Measurements from ENCODE around the gene PCSK6. TPM values are rescaled to one million over a fixed set of nuclear protein-coding genes. Genes with fewer than 3 reads are reported as not detected.

The PCSK6 gene
- total RNA-seq, 1 experiment from 2014 or later = 2.9 TPM

GRCh38 chr15:101481917-101482525, 7.5 kb downstream of the PCSK6 start:
- peaks cover 11% of the 10 kb centered on the region for H3K4me1 Mint-ChIP-seq

GRCh38 chr15:101481381-101481705, 8.2 kb downstream of the PCSK6 start:
- ChIA-PET POLR2A (no interaction called here), CTCF (no interaction called here)
- peaks cover 3% of the 10 kb centered on the region for H3K27me3 Mint-ChIP-seq (ENCODE audit: low read depth)
- H3K4me3 Mint-ChIP-seq = no peak overlapping the region
- H3K4me1 Mint-ChIP-seq = peaks cover 11% of the 10 kb centered on the region
- ATAC-seq (peak; percentile 32; the same call in 1 of the 2 replicates), DNase-seq (ENCODE audit: low spot score) (no peak)
- no peaks in the 10 kb centered on the region for H3K36me3 Mint-ChIP-seq
- TF ChIP-seq JUN (CRISPR knock-in tag; IDR thresholded peaks at IDR 0.05) (no peak), TEAD4 (CRISPR knock-in tag; IDR thresholded peaks at IDR 0.05) (no peak), IRF1 (CRISPR knock-in tag; IDR thresholded peaks at IDR 0.05) (no peak), E2F4 (CRISPR knock-in tag; IDR thresholded peaks at IDR 0.05; ENCODE audit: borderline replicate concordance, low read depth) (no peak)
- no peaks in the 10 kb centered on the region for H3K9me3 Mint-ChIP-seq
- peak overlapping the region; percentile 24; the same call in 1 of the 2 replicates for H3K27ac Mint-ChIP-seq

More at GRCh38 chr15:101481917-101482525, 7.5 kb downstream of the PCSK6 start:
- peaks cover 10% of the 10 kb centered on the region for H3K27me3 Mint-ChIP-seq (ENCODE audit: low read depth)
- H3K36me3 Mint-ChIP-seq = no peaks in the 10 kb centered on the region
- ChIA-PET POLR2A (no interaction called here), CTCF (no interaction called here)
- no peaks in the 10 kb centered on the region for H3K9me3 Mint-ChIP-seq
- DNase-seq (ENCODE audit: low spot score) = no peak
- no peak overlapping the region for H3K27ac Mint-ChIP-seq
- TF ChIP-seq RORB (CRISPR knock-in tag; IDR thresholded peaks at IDR 0.05) (no peak), PRDM15 (CRISPR knock-in tag; IDR thresholded peaks at IDR 0.05) (no peak), SP1 (CRISPR knock-in tag; conservative IDR thresholded peaks at IDR 0.05) (no peak), ZNF317 (CRISPR knock-in tag; IDR thresholded peaks at IDR 0.05; ENCODE audit: borderline replicate concordance, low read depth) (no peak), ZNF396 (CRISPR knock-in tag; IDR thresholded peaks at IDR 0.05; ENCODE audit: borderline replicate concordance) (no peak)
- H3K4me3 Mint-ChIP-seq = no peak overlapping the region
- ATAC-seq = no peak

GRCh38 chr15:101480613-101481380, 8.7 kb downstream of the PCSK6 start:
- no peak for TF ChIP-seq ELF4 (CRISPR knock-in tag; IDR thresholded peaks at IDR 0.05; ENCODE audit: low read depth)
- Mint-ChIP-seq H3K27me3 (ENCODE audit: low read depth) (no peaks in the 10 kb centered on the region), H3K4me1 (peaks cover 11% of the 10 kb centered on the region), H3K9me3 (no peaks in the 10 kb centered on the region), H3K27ac (peak overlapping the region; percentile 24; the same call in 1 of the 2 replicates), H3K4me3 (no peak overlapping the region), H3K36me3 (no peaks in the 10 kb centered on the region)
- DNase-seq (ENCODE audit: low spot score) (no peak), ATAC-seq (no peak)
- CTCF ChIA-PET = no interaction called here
- POLR2A ChIA-PET = no interaction called here

- no peaks in the 10 kb centered on the region for H3K36me3 Mint-ChIP-seq
- H3K9me3 Mint-ChIP-seq = no peaks in the 10 kb centered on the region
- no peak overlapping the region for H3K27ac Mint-ChIP-seq
- no peaks in the 10 kb centered on the region for H3K27me3 Mint-ChIP-seq (ENCODE audit: low read depth)
- ChIA-PET CTCF (no interaction called here), POLR2A (no interaction called here)
- no peak for TF ChIP-seq ERG (CRISPR knock-in tag; IDR thresholded peaks at IDR 0.05)
- TF ChIP-seq NR1H2 (CRISPR knock-in tag; IDR thresholded peaks at IDR 0.05) = no peak
- no peak for TF ChIP-seq STAT6 (CRISPR knock-in tag; conservative IDR thresholded peaks at IDR 0.05; ENCODE audit: low read depth)
- no peak for TF ChIP-seq ZNF396 (CRISPR knock-in tag; IDR thresholded peaks at IDR 0.05; ENCODE audit: borderline replicate concordance)
- no peak for TF ChIP-seq MYBL2 (CRISPR knock-in tag; IDR thresholded peaks at IDR 0.05)
- no peak for TF ChIP-seq KAT7 (CRISPR knock-in tag; IDR thresholded peaks at IDR 0.05; ENCODE audit: borderline replicate concordance)
- H3K4me3 Mint-ChIP-seq = no peak overlapping the region
- DNase-seq (ENCODE audit: low spot score) (no peak), ATAC-seq (no peak)
- peaks cover 11% of the 10 kb centered on the region for H3K4me1 Mint-ChIP-seq
These were observed 9.5 kb downstream of the PCSK6 start for GRCh38 chr15:101479851-101480612.
